ENCODE results near the gene EFNA1. TPM values are rescaled to one million over a fixed set of nuclear protein-coding genes. Genes with fewer than 3 reads are reported as not detected.

The EFNA1 gene
- total and polyA plus RNA-seq, 2 of the 13 experiments (the other 11 are each of a cell fraction or from before 2014, with no cell fraction given): 81.8 to 874 TPM

DNA sequence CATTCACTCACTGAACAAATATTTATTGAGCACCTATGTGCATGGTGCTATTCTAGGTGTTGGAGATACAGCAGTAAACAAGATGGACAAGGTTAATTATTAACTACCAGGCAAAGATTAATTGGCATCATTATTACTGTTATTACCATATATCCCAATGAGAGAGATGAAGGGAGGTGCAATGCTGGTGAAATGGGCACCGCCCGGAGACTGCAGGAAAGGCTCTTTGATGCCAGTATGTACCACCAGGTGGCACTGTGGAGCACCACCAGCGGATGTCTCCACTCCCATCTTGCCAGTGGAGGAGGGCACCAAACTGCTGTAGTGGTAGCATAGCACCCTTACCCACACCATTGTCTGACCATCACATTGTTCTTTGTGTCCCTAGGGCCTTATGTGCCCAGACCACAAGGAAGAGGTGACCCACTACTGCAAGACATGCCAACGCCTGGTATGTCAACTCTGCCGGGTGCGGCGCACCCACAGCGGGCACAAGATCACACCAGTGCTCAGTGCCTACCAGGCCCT is 48.9 kb downstream of the EFNA1 start (continued):
- TF ChIP-seq BRCA1 (CRISPR knock-in tag; IDR thresholded peaks at IDR 0.05) (no peak), TBX3 (IDR thresholded peaks at IDR 0.05; ENCODE audit: borderline replicate concordance) (0 out of 2 replicates have a peak, but pooled peaks have one; percentile 17), ZBTB44 (CRISPR knock-in tag; IDR thresholded peaks at IDR 0.05) (no peak), NAIF1 (CRISPR knock-in tag; IDR thresholded peaks at IDR 0.05; ENCODE audit: borderline replicate concordance) (no peak), CENPT (CRISPR knock-in tag; IDR thresholded peaks at IDR 0.05; ENCODE audit: low read depth) (no peak), TMF1 (CRISPR knock-in tag; IDR thresholded peaks at IDR 0.05; ENCODE audit: low read depth) (no peak), TGIF2 (CRISPR knock-in tag; IDR thresholded peaks at IDR 0.05) (no peak), SNAI1 (CRISPR knock-in tag; IDR thresholded peaks at IDR 0.05; ENCODE audit: borderline replicate concordance) (no peak), TEAD3 (CRISPR knock-in tag; optimal IDR thresholded peaks at IDR 0.05; ENCODE audit: borderline replicate concordance) (peak; percentile 48), CTCF (CRISPR knock-in tag; IDR thresholded peaks at IDR 0.05) (peak; percentile 91), ZNF33A (CRISPR knock-in tag; IDR thresholded peaks at IDR 0.05; ENCODE audit: borderline replicate concordance) (no peak), RAD21 (CRISPR knock-in tag; IDR thresholded peaks at IDR 0.05) (0 out of 2 replicates have a peak, but pooled peaks have one; percentile 11), KLF16 (CRISPR knock-in tag; IDR thresholded peaks at IDR 0.05) (0 out of 4 replicates have a peak, but pooled peaks of 1 of the 2 experiments have one; percentile 34), ZNF7 (CRISPR knock-in tag; IDR thresholded peaks at IDR 0.05) (no peak), FOXK1 (CRISPR knock-in tag; IDR thresholded peaks at IDR 0.05; ENCODE audit: borderline replicate concordance, low read depth) (no peak), ARID2 (CRISPR knock-in tag; IDR thresholded peaks at IDR 0.05; ENCODE audit: borderline replicate concordance) (no peak), IKZF4 (CRISPR knock-in tag; IDR thresholded peaks at IDR 0.05; ENCODE audit: borderline replicate concordance, low read depth, not compliant biosample characterization) (no peak), GATA4 (IDR thresholded peaks at IDR 0.05; ENCODE audit: borderline replicate concordance, low read depth) (no peak), EEA1 (CRISPR knock-in tag; IDR thresholded peaks at IDR 0.05; ENCODE audit: borderline replicate concordance) (no peak), SKI (IDR thresholded peaks at IDR 0.05; ENCODE audit: partially characterized antibody) (no peak)
- TF ChIP-seq, protein P1, sequence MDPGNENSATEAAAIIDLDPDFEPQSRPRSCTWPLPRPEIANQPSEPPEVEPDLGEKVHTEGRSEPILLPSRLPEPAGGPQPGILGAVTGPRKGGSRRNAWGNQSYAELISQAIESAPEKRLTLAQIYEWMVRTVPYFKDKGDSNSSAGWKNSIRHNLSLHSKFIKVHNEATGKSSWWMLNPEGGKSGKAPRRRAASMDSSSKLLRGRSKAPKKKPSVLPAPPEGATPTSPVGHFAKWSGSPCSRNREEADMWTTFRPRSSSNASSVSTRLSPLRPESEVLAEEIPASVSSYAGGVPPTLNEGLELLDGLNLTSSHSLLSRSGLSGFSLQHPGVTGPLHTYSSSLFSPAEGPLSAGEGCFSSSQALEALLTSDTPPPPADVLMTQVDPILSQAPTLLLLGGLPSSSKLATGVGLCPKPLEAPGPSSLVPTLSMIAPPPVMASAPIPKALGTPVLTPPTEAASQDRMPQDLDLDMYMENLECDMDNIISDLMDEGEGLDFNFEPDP (CRISPR knock-in tag; conservative IDR thresholded peaks at IDR 0.05): no peak
- TF ChIP-seq, protein P2, sequence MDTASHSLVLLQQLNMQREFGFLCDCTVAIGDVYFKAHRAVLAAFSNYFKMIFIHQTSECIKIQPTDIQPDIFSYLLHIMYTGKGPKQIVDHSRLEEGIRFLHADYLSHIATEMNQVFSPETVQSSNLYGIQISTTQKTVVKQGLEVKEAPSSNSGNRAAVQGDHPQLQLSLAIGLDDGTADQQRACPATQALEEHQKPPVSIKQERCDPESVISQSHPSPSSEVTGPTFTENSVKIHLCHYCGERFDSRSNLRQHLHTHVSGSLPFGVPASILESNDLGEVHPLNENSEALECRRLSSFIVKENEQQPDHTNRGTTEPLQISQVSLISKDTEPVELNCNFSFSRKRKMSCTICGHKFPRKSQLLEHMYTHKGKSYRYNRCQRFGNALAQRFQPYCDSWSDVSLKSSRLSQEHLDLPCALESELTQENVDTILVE (CRISPR knock-in tag; IDR thresholded peaks at IDR 0.05): no peak
- TF ChIP-seq, protein P3, sequence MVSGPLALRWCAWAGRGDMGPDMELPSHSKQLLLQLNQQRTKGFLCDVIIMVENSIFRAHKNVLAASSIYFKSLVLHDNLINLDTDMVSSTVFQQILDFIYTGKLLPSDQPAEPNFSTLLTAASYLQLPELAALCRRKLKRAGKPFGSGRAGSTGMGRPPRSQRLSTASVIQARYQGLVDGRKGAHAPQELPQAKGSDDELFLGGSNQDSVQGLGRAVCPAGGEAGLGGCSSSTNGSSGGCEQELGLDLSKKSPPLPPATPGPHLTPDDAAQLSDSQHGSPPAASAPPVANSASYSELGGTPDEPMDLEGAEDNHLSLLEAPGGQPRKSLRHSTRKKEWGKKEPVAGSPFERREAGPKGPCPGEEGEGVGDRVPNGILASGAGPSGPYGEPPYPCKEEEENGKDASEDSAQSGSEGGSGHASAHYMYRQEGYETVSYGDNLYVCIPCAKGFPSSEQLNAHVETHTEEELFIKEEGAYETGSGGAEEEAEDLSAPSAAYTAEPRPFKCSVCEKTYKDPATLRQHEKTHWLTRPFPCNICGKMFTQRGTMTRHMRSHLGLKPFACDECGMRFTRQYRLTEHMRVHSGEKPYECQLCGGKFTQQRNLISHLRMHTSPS (CRISPR knock-in tag; IDR thresholded peaks at IDR 0.05; ENCODE audit: low read depth): peak; percentile 87; the same call in 1 of the 2 replicates

Data from HepG2 (cell line).